Smooth muscle cell of the brain vasculature (primary cell): ENCODE measurements around the gene GON7.
A peak's percentile ranks its signal among the peaks of the same experiment; 100 is the strongest.
"Not testable (repeated sequence)": the region's sequence is repeated elsewhere in the genome, so short reads cannot be mapped to it uniquely, and the experiment has no call there.

ENCODE experiments used
- DNase-seq: peaks from one replicate; pipeline ENCODE4 v3.0.0-alpha.2; 2012; ENCODE audit warnings: low read depth, low spot score

The GON7 gene

DNA sequence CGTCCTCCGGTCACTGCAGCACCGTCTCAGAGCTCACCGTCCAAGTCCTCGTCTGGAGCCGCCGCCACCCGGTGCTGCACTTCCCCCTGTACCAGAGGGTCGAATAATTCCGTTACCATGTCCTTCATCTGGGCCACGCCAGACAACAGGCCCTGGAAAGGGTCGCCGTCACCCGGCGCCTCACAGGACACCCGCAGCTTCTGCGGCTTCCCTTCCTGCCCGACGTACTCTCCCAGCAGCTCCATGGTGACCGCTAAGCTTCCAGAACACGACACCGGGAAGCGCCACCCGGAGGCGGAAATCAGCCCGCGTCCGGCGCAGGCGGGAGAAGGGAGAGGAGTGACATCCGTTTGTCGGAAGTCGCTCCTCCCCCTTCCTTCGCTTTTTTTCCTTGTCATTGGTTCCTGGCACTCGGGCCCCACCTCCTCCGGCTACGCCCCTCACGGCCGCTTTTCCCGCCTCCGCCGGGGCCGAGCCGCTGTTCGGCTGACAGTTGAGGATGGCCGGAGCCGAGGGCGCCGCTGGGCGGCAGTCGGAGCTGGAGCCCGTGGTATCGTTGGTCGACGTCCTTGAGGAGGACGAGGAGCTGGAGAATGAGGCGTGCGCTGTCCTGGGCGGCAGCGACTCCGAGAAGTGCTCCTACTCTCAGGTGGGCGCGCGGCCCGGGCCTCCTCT is at the start of gene GON7, which contains the start of gene UBR7:
Gene GON7 (minus strand): TSS at position 273 of the 675 bp plus-strand sequence. CDS start 28 bp downstream, at position 245.
Gene UBR7 (plus strand): TSS at position 464 of the 675 bp plus-strand sequence. CDS start 36 bp downstream, at position 500.
- peak; percentile 89 for DNase-seq

DNA sequence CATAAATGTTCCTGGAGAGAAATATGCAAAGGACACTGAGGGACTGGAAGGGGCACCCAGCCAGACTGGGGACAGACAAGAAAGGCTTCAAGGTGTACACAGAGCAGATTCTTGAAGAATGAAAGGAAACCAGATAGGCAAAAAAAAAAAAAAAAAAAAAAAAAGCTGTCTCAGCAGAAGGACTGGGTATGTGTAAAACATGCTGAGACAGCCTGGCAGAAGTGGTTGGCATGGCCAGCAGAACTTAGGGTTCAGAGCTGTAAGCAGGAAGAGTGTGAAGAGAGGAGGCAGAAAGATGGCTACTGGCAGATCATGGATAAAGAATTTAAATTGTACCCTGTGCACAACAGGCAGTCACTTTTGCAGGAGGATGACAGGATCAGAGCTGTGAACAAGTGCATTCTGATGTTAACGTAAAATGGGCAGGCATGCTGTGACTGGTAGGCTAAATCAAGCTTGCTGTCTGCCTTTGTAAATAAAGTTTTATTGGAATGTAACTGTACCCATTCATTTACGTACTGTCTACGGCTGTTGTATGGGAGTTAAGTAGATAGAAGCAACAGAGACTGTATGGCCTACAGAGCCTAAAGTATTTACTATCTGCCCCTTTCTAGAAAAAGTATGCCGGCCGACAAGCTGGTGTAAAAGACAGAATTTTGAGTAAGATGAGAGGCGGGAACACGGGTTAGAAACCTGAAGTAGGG is 42.4 kb upstream of the GON7 start:
- no peak for DNase-seq

- no peak for DNase-seq
Observed at GRCh38 chr14:93246534-93246933, 39.7 kb upstream of the GON7 start.

DNA sequence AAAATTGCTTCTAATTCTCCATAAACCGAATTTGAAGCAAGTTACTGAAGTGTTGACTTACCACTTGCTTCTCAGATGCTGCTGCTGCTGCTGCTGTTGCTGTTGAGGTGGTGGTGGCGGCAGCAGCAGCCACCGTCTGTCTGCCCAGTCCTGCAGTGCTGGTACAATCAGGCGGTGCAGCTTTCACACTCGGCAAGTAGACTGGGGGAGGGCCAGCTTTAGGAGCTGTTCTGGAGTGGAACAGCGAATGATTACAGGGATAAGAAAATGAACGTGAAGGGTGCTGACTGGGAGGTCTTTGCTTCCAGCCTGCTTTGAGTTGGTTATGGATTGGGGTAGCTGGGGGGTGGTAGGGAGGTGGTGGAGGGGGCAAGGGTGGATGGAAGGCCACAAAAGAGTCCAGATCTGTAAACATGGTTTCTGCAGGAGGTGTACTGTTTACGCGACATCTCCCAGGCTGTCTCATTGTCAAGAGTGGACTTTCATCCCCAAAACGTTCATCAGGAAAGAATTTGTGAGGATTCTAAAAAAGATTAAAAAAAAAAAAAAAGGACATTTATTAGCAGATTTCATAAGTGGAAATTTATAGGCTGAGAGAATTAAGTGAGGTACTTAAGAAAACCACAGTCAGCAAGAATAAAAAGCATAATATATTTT is 39.0 kb upstream of the GON7 start:
- no peak for DNase-seq

DNA sequence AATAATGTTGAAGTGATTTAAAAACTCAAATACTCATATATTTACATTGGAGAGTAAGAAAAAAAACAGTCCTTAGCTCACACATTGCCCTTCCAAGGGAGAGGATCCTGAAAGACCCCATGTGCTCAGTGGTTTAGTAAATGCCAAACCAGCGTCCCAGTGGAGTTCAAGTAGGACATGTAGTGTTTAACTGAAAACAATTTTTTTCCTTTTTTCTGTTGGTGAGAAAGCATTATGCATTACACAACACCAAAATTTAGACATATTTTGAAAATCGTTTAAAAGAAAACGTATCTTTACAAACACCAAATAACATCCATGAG is 33.8 kb upstream of the GON7 start:
- DNase-seq = peak; percentile 46

GRCh38 chr14:93239869-93240677 is 33.2 kb upstream of the GON7 start:
- DNase-seq = no peak

DNA sequence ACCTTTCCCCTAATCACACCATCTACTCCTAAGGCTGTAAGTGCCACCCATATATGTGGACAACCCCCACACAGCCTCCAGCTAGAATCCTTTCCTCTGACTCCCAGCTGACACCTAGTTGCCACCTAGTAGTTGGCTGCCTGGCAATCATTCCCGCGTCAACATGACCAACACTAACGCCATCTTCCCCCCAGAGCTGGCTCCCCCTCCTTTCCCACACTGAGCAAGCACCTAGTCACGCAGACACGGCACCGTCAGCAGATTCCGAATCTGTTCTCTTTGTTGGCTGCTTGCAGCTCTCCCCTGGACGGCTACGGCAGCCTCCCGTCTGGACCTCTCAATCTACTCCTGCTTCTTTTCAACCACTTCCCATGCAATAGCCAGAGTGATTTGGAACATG is 27.9 kb upstream of the GON7 start:
- DNase-seq = no peak

- DNase-seq = not testable (repeated sequence)
Observed at GRCh38 chr14:93233078-93233477, 26.2 kb upstream of the GON7 start.

DNA sequence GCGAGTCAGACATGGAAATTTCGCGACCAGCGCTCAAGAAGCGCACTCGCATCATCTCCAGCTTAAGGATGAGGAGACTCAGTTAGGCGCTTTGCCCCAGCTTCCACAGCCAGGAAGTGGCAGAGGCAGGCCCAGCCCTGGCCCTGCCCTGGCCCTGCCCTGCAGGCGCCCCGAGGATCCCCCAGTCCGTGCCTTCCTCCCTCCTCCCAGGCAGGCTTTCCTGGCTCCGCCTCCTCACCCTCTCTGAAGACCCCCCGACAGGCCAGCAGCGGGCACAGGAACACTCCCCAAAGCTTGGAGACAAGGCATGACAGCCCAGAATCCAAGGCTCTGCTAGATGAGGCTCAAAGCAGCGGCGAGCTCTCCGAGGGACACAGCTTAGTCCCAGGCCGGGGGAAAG is 25.3 kb upstream of the GON7 start:
- no peak for DNase-seq

DNA sequence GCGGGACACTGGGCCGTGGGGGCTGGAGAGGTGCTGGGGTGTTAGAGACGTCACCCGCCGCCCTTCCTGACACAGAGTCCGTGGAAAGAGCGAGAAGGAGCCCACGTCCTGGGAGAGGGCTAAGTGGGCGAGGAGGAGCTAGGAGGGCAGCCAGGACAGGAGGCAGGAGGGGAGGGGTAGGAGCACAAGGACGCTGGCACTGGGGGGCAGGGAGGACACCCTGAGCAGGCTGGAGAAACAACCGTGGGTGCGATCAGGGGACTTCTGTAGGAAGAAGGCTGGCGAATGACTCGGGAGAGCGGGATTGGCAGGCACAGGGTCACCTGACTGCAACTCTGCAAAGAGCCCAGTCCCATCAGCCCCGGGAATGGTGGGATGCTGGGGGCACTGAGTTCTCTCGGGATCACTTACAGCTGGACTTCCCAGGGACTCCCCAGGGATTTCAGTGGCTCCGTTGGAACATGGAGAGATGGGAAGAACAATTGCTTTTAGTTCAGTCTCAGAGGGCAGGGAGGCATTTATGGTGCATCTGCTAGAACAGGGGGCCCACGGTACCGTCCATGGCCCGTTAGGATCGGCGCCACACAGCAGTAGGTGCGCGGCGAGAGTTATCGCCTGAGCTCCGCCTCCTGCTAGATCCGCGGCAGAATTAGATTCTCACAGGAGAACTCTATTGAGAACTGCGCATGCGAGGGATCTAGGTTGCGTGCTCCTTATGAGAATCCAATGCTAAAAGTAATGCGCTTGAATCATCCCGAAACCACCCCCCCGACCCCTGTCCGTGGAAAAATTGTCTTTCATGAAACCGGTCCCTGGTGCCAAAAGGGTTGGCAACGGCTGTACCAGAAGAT is 24.5 kb upstream of the GON7 start:
- peak; percentile 12 for DNase-seq

GRCh38 chr14:93230539-93230938 is 23.7 kb upstream of the GON7 start:
- DNase-seq = no peak

DNA sequence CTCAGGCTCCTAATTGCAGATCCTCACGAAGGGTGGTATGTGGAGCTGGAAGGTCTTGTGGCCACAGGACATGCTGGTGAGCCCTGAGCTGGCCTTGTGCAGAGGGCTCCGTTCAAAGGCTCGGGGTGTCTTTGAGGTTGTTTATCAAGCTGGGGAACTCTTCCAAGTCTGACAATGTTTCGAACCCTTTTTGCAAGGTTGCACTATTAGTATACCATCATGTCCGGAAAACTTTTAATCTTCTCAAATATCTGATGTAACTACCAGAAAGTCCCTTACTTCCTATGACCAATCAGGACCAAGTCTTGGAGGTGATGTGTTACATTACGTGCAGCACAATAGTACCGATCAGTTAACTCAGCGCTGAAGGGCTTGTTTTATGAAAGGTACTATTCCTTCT is 21.7 kb upstream of the GON7 start:
- DNase-seq = no peak

DNA sequence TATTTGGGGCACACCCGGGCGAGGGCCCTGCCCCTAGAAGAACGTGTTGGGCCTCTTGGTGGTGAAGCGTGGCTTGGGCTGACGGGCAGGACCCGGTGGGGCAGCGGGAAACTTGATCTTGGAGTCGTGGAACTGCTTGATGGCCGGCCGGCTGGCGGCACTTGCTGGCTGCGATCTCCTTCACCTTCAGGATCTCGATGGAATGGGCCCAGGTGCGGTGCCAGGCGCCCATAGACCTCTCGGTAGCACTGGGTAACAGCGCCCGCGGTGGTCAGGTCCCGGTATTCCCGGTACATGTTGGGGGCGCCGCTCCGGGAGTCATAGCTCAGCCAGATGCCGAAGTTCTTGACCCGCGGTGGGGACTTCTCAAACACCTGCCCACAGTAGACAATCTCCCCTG is 16.7 kb upstream of the GON7 start:
- DNase-seq = no peak

- no peak for DNase-seq
Observed at GRCh38 chr14:93220509-93220908, 13.6 kb upstream of the GON7 start.

GRCh38 chr14:93219103-93219726 is 12.3 kb upstream of the GON7 start:
- DNase-seq = peak; percentile 10

DNA sequence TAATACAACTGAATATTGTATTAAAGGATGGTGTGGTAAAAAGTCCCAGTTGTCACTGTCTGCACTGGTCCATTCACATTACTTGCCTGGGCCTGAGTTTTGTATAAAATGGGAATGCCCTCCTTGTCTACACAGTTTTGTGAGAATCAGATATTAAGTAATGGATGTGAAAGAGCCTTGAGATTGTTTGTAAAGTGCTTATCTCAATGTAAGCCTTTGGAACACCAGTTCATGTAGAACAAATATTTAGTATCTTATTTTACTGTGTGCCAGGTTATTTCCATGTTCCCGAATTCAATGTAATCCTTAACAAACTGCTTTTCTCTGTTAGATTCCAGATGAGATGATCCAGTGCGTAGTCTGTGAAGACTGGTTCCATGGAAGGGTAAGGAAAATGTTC is 7.7 kb upstream of the GON7 start:
- no peak for DNase-seq

DNA sequence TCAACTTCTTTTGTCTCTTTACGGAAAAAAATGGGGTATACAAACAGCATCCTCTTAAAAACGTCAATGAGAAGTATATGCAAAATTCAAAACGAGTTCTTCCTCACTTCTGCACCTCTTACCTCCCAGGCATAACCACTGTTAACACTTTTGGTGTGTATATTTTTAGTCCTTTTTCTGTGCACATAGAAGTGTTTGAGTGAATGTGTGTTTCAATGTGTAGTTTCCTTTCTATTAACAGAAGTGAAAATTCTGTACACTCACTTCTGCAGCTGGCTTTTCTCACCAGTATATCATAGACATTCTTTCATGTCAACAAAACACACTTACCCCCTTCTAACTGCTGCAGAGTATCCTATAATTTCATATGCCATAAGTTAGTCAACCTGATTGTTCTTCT is 5.6 kb upstream of the GON7 start:
- DNase-seq = no peak

- no peak for DNase-seq
Observed at GRCh38 chr14:93207468-93208308, 823 bp upstream of the GON7 start.

DNA sequence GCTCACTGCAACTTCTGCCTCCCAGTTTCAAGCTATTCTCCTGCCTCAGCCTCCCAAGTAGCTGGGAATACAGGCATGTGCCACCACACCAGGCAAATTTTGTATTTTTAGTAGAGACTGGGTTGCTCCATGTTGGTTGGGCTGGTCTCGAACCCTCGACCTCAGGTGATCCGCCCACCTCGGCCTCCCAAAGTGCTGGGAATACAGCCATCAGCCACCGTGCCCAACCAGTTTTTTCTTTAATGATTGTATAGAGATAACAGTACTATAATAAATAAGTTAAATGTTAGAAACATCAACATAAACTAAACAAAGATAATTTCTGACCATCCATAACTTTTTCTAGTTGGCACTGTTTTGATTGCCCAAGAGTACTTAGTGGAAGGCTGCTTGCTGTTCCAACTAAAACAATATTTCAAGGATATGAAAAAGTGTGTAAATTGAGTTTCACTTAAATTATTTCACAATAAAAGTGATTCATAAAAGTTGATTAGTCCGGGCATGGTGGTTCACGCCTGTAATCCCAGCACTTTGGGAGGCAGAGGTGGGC is 5.6 kb downstream of the GON7 start:
- no peak for DNase-seq
